Measurements from ENCODE around the gene ENTREP3. TPM values are rescaled to one million over a fixed set of nuclear protein-coding genes. Genes with fewer than 3 reads are reported as not detected.

Gene ENTREP3
- total and polyA plus RNA-seq, 2 donors from 2014 or later: 19.8 to 22.8 TPM

GRCh38 chr1:155245163-155245524, 10.1 kb downstream of the ENTREP3 start:
- intact Hi-C loops (cut with DNase I): no loop called here
- no peaks in the 10 kb centered on the region for H3K36me3 ChIP-seq (ENCODE audit: control insufficient read depth in 2 of 3, insufficient read depth in 3 of 3, low read length in 3 of 3)
- H3K9ac ChIP-seq (ENCODE audit: low read length in 3 of 3): peak overlapping the region in 2 of 3 donors; percentile 77 to 88
- DNase-seq (no peak), FAIRE-seq (no peak)
- no peaks in the 10 kb centered on the region for H3K9me3 ChIP-seq (ENCODE audit: control insufficient read depth in 2 of 3, insufficient read depth in 1 of 3, low read length in 3 of 3)
- H3K27ac ChIP-seq (ENCODE audit: low read depth in 2 of 2, low read length in 2 of 2): peak overlapping the region; percentile 89 to 90
- peaks cover 0 to 11% (median 9%) of the 10 kb centered on the region in 3 donors for H3K4me1 ChIP-seq (ENCODE audit: control insufficient read depth in 2 of 3, insufficient read depth in 2 of 3, low read depth in 1 of 3, low read length in 3 of 3)
- TF ChIP-seq, protein P1, sequence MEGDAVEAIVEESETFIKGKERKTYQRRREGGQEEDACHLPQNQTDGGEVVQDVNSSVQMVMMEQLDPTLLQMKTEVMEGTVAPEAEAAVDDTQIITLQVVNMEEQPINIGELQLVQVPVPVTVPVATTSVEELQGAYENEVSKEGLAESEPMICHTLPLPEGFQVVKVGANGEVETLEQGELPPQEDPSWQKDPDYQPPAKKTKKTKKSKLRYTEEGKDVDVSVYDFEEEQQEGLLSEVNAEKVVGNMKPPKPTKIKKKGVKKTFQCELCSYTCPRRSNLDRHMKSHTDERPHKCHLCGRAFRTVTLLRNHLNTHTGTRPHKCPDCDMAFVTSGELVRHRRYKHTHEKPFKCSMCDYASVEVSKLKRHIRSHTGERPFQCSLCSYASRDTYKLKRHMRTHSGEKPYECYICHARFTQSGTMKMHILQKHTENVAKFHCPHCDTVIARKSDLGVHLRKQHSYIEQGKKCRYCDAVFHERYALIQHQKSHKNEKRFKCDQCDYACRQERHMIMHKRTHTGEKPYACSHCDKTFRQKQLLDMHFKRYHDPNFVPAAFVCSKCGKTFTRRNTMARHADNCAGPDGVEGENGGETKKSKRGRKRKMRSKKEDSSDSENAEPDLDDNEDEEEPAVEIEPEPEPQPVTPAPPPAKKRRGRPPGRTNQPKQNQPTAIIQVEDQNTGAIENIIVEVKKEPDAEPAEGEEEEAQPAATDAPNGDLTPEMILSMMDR (IDR thresholded peaks at IDR 0.05; ENCODE audit: borderline replicate concordance, extremely low read depth, insufficient read depth): no peak
- H3K27me3 ChIP-seq (ENCODE audit: control insufficient read depth, insufficient read depth, low read length): no peaks in the 10 kb centered on the region
- peak overlapping the region; percentile 77 to 85 (median 83) for H3K4me3 ChIP-seq (ENCODE audit: low read length in 3 of 3)

DNA sequence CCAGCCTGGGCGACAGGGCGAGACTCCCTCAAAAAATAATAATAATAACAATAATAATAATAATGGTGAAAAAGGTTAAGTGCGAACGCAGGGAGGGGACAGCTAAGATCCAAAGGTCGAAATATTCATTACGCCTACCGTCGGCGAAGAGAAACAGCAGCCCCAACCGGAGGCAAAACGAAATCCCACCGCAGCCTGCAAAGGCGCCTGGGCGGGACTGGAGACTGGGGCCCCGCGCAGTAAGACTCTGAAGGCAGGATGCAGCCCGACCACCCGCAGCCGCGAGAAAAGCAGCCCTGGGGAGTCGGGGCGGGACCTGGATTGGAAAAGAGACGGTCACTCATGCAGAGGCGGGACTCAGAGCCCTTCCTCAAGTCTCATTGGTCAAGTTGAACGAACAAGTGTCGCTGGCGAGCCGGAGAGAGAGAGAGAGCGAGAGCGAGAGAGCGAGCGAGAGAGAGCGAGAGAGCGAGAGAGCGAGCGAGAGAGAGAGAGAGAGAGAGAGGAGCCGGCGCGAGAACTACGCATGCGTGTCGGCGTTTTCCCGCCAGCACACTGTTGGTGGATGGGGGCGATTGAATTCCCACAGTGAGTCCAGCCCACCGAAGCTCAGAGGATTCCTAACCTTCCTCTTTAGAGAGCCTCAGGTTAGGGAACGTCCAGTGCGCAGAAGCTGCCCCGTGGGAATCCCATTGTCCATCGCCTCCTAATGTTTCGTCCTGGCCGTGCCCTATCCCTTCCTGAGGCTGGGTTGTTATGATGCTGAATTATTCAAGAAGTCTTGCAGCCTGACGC, 10.7 kb downstream of the ENTREP3 start:
- TF ChIP-seq, protein P1 (IDR thresholded peaks at IDR 0.05; ENCODE audit: borderline replicate concordance, extremely low read depth, insufficient read depth): peak; percentile 96
- no peaks in the 10 kb centered on the region for H3K36me3 ChIP-seq (ENCODE audit: control insufficient read depth in 2 of 3, insufficient read depth in 3 of 3, low read length in 3 of 3)
- peak overlapping the region; percentile 77 to 85 (median 83) for H3K4me3 ChIP-seq (ENCODE audit: low read length in 3 of 3)
- H3K27ac ChIP-seq (ENCODE audit: low read depth in 2 of 2, low read length in 2 of 2): peak overlapping the region; percentile 89 to 90
- peaks cover 0 to 11% (median 9%) of the 10 kb centered on the region in 3 donors for H3K4me1 ChIP-seq (ENCODE audit: control insufficient read depth in 2 of 3, insufficient read depth in 2 of 3, low read depth in 1 of 3, low read length in 3 of 3)
- intact Hi-C loops (cut with DNase I): no loop called here
- peak overlapping the region; percentile 77 to 88 (median 78) for H3K9ac ChIP-seq (ENCODE audit: low read length in 3 of 3)
- H3K9me3 ChIP-seq (ENCODE audit: control insufficient read depth in 2 of 3, insufficient read depth in 1 of 3, low read length in 3 of 3): no peaks in the 10 kb centered on the region
- no peaks in the 10 kb centered on the region for H3K27me3 ChIP-seq (ENCODE audit: control insufficient read depth, insufficient read depth, low read length)
- peak; percentile 3 for FAIRE-seq
- peak; percentile 98 to 100 (median 100) for DNase-seq

DNA sequence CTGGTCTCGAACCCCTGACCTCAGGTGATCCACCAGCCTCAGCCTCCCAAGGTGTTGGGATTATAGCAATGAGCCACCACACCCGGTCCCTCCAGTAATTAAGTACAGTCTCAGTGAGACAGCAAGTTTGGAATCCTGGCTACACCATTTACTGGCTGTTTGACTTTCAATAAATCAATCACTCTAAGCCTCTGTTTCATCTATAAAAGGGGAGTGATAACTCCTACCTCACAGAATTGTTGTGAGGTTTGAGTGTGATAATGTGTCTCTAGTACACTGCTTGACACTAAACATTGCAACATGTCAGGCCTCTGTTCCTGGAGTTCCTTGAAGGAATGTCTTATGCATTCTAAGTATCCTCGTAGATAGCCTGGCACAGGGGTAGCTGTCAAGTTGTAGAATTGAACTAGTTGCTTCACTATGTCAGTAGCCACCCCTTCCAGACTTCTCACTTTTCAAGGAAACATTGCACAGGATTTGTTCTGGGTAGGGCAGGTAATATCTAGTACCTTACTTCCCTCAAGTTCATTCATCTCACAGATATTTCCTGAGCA, 12.4 kb downstream of the ENTREP3 start:
- no peaks in the 10 kb centered on the region for H3K27me3 ChIP-seq (ENCODE audit: control insufficient read depth, insufficient read depth, low read length)
- H3K9me3 ChIP-seq (ENCODE audit: control insufficient read depth in 2 of 3, insufficient read depth in 1 of 3, low read length in 3 of 3): no peaks in the 10 kb centered on the region
- peaks cover 0 to 2% (median 0%) of the 10 kb centered on the region in 3 donors for H3K36me3 ChIP-seq (ENCODE audit: control insufficient read depth in 2 of 3, insufficient read depth in 3 of 3, low read length in 3 of 3)
- peak overlapping the region in 1 of 3 donors; percentile 77 for H3K4me3 ChIP-seq (ENCODE audit: low read length in 3 of 3)
- TF ChIP-seq, protein P1 (IDR thresholded peaks at IDR 0.05; ENCODE audit: borderline replicate concordance, extremely low read depth, insufficient read depth): no peak
- DNase-seq (no peak), FAIRE-seq (no peak)
- no peak overlapping the region for H3K27ac ChIP-seq (ENCODE audit: low read depth in 2 of 2, low read length in 2 of 2)
- H3K9ac ChIP-seq (ENCODE audit: low read length in 3 of 3): peak overlapping the region in 1 of 3 donors; percentile 32
- peaks cover 0 to 11% (median 9%) of the 10 kb centered on the region in 3 donors for H3K4me1 ChIP-seq (ENCODE audit: control insufficient read depth in 2 of 3, insufficient read depth in 2 of 3, low read depth in 1 of 3, low read length in 3 of 3)
- intact Hi-C loops (cut with DNase I): no loop called here

Data from kidney (tissue), 14 donors.